ENCODE data around the gene KLHL11. TPM values are rescaled to one million over a fixed set of nuclear protein-coding genes. Genes with fewer than 3 reads are reported as not detected.

KLHL11 gene
- total and polyA plus RNA-seq, 7 donors: 1.1 to 6.1 (median 2.4) TPM

- DNase-seq (no peak), ATAC-seq (no peak)
- no peak for TF ChIP-seq CTCF (IDR thresholded peaks at IDR 0.05)
- Histone ChIP-seq H3K9me3 (no peaks in the 10 kb centered on the region), H3K36me3 (ENCODE audit: insufficient read depth in 1 of 2, low read depth in 1 of 2) (peaks cover 0 to 97% of the 10 kb centered on the region in 2 donors), H3K4me1 (no peaks in the 10 kb centered on the region), H3K27me3 (ENCODE audit: insufficient read depth in 3 of 3, low read length in 2 of 3) (no peaks in the 10 kb centered on the region), H3K4me3 (no peak overlapping the region), H3K27ac (no peak overlapping the region)
- intact Hi-C loops (cut with DNase I): no loop called here
- 69 to 81% (median 71%) methylated on average over 8 of the region's 8 CpGs for WGBS, 3 donors
These were observed 41.9 kb upstream of the KLHL11 start for GRCh38 chr17:41907185-41907556.

- Histone ChIP-seq H3K4me3 (no peak overlapping the region), H3K27me3 (ENCODE audit: insufficient read depth in 3 of 3, low read length in 2 of 3) (no peaks in the 10 kb centered on the region), H3K27ac (no peak overlapping the region), H3K9me3 (no peaks in the 10 kb centered on the region), H3K36me3 (ENCODE audit: insufficient read depth in 1 of 2, low read depth in 1 of 2) (peaks cover 0 to 97% of the 10 kb centered on the region in 2 donors), H3K4me1 (no peaks in the 10 kb centered on the region)
- ATAC-seq (no peak), DNase-seq (no peak)
- no peak for TF ChIP-seq CTCF (IDR thresholded peaks at IDR 0.05)
- 77 to 84% (median 79%) methylated on average over 15 of the region's 15 CpGs for WGBS, 3 donors
- intact Hi-C loops (cut with DNase I): no loop called here
These were observed 41.4 kb upstream of the KLHL11 start for GRCh38 chr17:41906465-41907184.

GRCh38 chr17:41905172-41905571, 39.9 kb upstream of the KLHL11 start:
- Histone ChIP-seq H3K4me1 (no peaks in the 10 kb centered on the region), H3K27ac (no peak overlapping the region), H3K4me3 (no peak overlapping the region), H3K27me3 (ENCODE audit: insufficient read depth in 3 of 3, low read length in 2 of 3) (no peaks in the 10 kb centered on the region), H3K9me3 (no peaks in the 10 kb centered on the region), H3K36me3 (ENCODE audit: insufficient read depth in 1 of 2, low read depth in 1 of 2) (peaks cover 0 to 97% of the 10 kb centered on the region in 2 donors)
- no peak for TF ChIP-seq CTCF (IDR thresholded peaks at IDR 0.05)
- WGBS, 3 donors: 90 to 99% (median 97%) methylated on average over 4 of the region's 4 CpGs
- ATAC-seq (no peak), DNase-seq (no peak)
- intact Hi-C loops (cut with DNase I): no loop called here

GRCh38 chr17:41904242-41904841, 39.1 kb upstream of the KLHL11 start:
- Histone ChIP-seq H3K4me1 (no peaks in the 10 kb centered on the region), H3K4me3 (no peak overlapping the region), H3K9me3 (no peaks in the 10 kb centered on the region), H3K27ac (no peak overlapping the region), H3K27me3 (ENCODE audit: insufficient read depth in 3 of 3, low read length in 2 of 3) (no peaks in the 10 kb centered on the region), H3K36me3 (ENCODE audit: insufficient read depth in 1 of 2, low read depth in 1 of 2) (peaks cover 0 to 96% of the 10 kb centered on the region in 2 donors)
- 91 to 94% (median 91%) methylated on average over 7 of the region's 7 CpGs for WGBS, 3 donors
- intact Hi-C loops (cut with DNase I): no loop called here
- no peak for DNase-seq
- ATAC-seq: no peak
- TF ChIP-seq CTCF (IDR thresholded peaks at IDR 0.05): no peak
